DMS 273 treated with DMSO at 0.1 percent for 48 hours (cell line): ENCODE results near the gene LAMA3.

ENCODE experiments used
- DNase-seq: peaks from one replicate; lab custom pipeline; 2025; lab: John Stamatoyannopoulos, UW

Gene LAMA3

DNA sequence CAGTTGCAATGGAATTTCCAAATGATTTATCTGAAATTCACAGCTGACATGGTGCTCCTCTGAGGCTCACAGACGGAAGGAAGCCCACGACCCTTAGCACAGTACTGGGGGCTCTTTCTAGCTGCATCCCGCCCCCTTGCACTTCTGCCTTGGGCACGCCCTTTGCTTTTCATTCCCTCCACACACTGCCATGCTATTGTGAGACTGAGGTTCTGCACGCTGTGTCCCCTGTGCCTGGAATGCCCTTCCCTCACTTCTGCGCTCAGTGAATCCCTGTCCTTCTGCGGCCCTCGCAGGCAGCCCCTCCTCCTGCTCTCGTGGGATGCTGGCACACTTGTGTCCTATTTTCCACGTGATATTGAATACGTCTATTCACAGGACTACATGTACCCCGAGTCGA lies 189.9 kb downstream of the LAMA3 start:
- DNase-seq, result no peak

DNA sequence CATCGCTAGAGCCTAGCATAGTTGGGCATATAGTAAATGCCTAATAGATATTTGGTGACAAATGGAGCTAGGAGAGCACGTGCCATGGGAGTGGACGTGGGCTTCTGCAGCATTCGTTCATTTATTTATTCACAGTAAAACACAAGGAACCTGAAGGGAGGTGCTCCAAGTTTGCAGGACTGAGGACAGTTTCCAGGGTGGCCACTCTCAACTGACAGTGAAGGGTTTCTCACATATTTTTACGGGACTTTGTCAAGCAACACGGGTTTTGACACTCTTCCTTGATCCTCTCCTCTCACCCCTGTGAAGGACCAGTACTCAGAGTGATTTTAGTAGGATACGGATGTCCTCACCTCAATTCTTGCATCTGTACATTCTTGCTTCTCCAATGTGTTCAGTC lies 190.3 kb downstream of the LAMA3 start:
- DNase-seq, result no peak

DNA sequence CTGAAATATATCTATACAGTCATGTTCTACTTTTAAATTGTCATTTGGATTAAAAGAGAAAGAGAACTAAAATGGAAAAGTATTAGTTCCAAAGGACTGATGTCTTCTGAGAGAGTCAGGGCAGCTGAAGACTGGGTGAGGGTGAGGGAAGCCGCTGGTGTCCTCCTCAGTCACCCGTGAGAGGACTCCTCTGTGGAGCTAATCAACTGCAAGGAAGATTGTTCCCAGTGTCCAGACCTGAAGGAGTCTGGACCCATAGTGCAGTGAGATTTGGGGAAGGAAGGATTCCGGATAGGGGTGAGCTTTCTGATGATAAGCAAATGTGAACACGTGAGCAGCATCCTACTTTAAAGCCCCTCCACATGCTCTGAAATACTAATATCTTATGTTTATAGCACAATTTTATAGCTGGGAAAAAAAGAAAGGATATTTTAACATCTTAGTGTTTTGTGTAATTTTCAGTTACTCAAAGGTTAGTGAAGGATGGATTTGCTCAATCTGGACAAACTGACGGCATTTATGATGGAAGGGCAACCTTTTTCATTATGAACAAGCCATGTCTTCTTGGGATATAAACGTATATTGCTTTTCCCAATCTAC lies 190.8 kb downstream of the LAMA3 start:
- DNase-seq, result no peak

DNA sequence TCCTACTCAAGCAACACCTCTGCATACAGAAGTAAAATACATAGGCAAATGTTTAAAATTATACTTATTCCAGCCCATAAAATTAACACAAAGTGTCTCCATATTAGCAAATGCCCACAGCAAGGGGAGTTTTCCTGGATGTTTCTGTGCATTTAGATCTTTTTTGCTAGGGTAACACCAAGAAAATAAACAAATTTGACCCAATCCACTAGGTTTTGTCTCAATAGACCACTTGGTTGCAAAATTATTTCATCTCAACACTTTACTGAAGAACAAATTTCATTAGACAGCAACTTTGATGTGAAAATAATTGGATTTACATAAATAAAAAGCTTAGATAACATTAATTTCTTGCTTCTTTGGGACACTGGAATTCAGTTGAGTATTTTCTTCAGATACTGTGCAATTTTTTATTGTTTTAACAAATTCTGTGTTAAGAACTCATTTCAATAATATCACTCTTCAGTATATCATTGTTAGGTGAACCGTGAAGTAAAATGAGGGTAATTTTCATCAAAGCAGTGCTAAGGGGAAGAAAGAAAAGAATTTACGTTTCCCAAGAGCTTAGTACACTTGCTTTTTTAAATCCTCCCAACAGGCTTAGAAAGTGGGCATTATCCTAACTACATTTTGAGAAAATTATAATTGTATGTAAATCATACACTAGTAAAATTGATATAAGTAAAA lies 191.8 kb downstream of the LAMA3 start:
- no peak for DNase-seq

DNA sequence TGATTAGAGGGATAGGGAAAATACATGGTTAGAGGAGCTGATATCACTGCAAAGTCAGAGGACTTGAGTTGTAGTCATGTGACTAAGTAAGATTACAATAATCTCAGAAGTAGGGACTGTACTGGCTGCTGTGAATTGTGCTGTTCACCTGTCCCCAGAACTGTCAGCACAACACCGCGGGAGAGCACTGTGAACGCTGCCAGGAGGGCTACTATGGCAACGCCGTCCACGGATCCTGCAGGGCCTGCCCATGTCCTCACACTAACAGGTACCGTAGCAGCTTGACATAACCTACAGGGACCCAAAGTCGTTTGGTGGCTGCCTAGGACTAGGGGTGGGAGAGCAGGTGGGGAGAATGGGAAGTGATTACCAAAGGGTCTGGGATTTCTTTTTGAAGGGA lies 192.5 kb downstream of the LAMA3 start:
- DNase-seq, result no peak

DNA sequence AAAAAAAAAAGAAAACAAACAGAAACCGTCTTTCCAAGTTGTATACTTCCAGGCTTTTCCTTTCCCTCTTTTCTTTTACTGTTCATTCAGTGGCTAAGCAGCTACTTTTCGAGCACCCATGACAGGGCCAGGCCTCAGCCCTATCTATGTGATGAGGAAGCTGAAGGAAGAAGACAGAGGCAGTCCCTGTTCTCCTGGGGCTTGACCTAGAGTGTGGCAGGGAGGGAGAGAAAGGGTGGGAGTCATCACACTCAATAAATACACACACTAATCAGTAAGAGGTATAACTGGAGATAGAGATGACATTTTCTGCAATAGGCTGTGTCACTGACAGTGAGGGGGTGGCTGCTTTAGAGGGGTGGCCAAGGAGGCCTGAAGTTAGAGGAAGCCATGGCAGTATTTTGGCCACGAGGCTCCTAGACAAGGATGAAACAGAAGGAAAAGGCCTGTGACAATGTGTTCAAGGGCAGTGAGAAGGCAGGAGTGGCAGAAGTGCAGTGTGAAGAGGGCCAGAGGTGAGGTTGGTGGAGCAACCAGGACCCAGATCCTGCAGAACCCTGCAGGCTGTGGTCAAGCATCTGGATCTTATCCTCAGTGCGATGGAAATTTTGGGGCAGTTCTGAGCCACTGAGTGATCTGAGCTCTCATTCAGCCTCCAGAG lies 193.5 kb downstream of the LAMA3 start:
- no peak for DNase-seq

DNA sequence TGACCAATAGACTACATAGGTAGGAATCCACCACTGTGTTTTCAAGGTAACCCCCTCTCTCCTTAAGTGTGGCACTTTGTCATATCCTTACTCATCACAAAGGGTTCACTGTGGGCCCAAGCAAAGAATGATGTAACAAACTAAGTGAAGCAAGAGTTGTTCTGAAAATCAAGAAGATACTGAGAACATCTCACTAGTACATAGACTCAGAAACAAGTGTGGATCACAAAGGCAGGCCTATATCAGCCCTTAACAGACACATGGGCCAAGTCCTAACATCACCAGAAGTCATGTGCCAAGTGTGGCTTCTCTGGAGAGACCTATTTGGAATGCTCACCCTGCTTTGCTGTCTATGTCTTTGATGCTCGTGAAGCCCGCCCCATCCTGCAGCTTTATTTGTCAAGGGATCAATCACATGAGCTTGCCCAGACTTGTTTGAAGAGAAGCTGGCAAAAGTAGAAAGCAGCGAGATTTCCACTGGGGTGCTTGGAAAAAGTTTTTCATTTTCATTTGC lies 194.1 kb downstream of the LAMA3 start:
- DNase-seq, result no peak

DNA sequence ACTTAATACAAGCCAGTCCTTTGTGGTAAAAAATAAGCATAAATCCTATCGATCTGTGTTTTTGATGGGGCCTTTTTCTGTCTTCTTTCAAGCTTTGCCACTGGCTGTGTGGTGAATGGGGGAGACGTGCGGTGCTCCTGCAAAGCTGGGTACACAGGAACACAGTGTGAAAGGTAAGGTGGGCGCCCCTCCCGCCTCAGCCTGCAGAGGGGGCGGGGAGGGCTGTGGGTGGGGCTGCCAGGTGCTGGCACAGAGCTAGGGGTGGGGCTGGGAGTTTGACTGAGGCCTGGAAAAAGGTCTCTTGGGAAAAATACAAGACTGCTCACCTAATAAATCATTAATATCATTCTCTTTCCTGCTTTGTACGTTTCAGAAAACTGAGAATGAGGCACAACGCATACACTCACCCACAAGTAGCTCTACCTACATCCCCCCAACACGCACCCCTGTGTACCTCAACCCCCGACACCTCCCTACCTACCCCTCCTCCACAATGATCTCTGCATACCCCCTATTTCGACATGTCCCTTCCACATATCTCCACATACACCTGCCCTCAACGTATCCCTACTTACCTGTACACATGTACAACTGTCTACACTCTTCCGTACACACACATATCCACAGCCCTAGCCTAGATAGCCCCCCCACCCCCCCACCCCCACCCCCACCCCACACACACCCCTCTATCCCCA lies 195.6 kb downstream of the LAMA3 start:
- DNase-seq, result no peak

DNA sequence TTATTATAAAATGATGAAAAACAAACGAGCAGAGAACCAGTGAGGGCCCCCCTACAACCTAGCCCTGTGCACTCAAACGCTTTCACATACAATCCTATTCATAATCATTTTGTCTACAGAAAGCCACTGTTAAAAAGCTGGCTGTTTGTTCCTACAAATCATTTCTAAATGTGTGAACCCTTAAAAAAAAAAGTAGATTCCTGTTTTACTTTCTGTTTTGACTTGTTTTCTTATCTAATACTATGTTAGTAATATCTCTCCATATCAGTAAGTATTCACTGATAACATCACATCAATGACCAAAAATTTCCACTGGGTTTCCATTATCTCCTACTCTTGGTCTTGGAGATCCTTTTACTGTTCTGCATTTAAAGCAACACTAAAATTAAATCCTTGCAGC lies 196.5 kb downstream of the LAMA3 start:
- DNase-seq, result no peak

DNA sequence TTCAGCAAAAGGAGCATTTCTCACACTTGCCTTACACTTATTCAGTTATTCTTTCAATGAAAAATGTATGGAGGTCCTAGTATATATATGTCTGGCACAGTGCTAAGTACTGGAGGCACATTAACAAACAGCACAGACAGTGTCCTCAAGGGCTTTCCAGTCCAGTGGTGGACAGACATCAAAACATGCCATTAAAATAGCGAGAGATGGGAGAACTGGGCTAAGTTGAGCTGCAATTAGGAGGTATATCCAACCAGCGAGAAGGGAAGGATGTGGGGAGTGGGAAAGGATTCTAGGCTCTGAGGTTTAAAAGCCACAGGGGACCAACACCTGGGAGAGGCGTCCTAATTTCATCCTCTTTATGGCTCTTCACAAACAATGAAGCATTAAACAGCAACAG lies 197.8 kb downstream of the LAMA3 start:
- DNase-seq, result no peak

DNA sequence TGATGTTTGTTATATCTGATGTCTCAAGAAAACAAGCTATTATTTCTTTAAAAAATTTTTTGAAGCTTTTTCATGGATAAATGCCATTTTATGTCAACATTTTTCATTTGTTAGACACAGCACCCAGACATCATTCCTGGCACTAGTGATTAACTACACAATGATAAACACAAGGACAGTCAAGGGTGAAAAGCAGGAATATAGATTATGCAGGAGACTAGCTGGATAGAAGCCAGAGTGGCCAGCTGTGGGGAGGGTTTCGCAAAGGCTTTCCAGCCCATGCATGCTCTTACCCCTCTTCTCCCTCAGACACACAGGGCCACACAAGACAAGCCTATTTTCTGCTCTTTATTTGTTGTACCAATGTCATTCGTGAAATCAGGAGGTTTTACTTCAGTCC lies 198.2 kb downstream of the LAMA3 start:
- DNase-seq, result peak; percentile 38

DNA sequence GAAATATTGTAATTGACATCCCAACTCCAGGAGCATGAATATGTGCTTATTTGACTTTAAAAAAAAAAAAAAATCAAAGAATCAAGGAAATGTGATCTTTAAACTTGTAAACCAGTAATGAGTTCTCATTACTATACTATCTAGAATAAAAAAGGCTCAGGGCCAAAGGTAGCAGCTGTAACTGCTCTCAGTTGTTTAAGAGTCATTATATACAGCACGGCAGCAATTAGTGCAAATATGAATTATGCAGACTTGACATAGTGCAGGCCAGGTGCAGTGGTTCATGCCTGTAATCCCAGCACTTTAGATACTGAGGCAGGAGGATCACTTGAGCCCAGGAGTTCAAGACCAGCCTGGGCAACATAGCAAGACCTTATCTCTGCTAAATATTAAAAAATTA lies 199.6 kb downstream of the LAMA3 start:
- peak; percentile 7 for DNase-seq

DNA sequence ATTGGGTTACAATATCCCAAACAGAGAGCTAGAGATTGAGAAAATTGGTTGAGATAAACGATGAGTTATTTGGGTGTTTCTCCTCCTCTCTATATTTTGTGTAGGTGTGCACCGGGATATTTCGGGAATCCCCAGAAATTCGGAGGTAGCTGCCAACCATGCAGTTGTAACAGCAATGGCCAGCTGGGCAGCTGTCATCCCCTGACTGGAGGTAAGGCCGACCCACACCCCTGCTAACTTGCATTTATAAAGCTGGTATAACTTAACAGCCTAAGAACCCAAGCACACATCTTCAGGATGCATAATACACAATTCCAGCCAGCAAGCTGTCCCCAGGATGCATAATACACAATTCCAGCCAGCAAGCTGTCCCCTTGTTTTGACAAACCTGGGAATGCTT lies 200.7 kb downstream of the LAMA3 start:
- no peak for DNase-seq

DNA sequence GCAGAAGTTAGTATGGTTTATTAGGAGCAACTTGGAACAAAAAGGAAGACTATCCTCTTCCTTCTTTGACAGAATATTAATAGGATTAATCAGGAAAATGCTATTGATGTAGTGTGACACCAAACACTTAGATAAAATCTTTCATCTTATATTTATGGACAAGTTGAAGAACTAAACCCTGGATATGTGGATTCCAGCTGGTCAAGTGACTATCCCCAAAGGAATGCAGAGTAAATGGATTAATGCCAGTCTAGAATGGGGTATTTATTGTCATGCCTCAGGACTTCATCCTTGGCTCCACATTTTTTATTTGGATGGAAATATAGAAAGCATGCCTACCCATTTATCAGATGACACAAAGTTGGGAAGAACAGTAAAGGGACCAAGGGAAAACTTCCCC lies 201.3 kb downstream of the LAMA3 start:
- DNase-seq, result no peak

DNA sequence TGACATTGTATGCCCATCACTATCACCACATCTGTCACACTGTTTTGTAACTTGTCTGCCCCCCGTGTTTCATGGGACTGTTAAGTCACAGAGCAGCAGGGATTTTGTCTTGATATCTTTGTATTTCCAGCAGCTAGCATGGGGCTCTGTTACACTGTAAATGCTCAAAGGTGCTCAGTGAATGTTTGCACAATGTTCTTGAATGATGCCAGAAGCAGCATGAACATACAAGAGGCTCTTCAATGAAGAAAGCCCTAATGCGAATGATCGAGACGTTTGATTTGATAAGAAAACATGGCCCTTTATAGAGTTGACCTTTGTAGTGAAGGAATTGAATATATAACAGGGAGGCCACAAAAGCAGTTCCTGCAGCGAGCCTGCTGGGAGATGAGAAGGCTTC lies 204.4 kb downstream of the LAMA3 start:
- no peak for DNase-seq

DNA sequence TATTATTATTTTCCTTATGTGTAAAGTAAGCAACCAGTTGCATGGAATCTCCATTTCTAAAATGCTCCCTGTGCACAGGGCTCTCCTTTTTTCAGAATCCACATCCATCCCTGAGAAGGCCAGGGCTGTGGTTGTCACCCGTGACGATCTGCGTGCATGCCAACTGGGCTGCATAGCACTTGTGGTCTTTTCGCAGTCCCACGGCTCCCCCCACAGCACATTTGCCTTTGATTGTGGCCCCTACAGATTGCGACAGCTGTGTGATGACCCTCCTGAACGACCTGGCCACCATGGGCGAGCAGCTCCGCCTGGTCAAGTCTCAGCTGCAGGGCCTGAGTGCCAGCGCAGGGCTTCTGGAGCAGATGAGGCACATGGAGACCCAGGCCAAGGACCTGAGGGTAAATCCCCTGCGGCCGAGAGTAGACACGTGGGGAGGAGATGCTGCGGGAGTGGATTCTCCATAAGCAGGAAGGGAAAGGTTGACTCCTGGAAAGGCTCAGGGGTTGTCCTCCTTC lies 205.5 kb downstream of the LAMA3 start:
- DNase-seq, result no peak

DNA sequence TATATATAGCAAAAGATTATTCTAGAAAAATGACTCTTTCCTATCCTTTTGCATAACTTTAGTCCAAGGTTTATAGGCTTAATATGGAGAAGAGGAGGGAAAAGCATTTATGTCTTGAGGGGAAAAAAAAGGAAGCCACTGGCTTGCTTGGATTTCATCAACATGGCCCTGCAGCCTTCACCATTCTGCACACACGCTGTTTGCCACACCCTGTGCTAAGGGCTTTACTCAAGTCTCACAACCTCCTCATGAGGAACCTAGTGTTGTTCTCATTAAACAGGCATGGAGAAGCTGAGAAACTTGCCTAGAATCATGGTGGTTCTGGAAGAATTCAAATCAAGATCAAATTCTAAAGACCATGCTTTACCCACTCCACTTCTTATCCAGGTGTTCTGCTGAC lies 208.0 kb downstream of the LAMA3 start:
- no peak for DNase-seq

DNA sequence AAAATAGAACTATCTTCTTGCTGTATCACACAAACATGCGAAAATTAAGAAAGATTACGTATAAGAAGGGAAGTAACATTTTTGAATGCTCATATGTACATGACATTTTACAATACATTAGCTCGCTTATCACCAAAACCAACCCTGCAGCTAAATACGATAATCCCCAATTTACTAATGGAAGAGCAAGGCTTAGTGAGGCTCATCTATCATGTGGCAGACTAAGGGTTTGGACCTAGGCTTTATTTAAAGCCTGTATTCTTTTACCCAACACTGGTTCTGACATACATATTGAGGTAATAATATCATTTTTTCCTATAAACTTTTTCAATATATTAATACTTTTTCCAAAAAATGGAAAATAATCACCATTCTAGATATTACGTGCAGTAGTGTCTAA lies 208.5 kb downstream of the LAMA3 start:
- no peak for DNase-seq

DNA sequence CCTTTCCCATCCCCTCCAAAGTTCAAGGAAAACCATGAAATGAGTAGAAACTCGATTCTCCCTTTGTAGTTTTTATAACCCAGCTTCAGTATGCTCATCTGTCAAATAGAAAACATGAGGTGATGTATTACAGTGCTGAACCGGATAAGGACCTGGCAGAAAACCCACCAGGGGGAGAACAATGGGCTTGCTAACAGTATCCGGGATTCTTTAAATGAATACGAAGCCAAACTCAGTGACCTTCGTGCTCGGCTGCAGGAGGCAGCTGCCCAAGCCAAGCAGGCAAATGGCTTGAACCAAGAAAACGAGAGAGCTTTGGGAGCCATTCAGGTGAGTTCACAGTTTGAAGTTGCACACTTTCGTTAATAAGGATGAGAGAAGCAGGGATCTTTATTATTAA lies 211.7 kb downstream of the LAMA3 start:
- no peak for DNase-seq

DNA sequence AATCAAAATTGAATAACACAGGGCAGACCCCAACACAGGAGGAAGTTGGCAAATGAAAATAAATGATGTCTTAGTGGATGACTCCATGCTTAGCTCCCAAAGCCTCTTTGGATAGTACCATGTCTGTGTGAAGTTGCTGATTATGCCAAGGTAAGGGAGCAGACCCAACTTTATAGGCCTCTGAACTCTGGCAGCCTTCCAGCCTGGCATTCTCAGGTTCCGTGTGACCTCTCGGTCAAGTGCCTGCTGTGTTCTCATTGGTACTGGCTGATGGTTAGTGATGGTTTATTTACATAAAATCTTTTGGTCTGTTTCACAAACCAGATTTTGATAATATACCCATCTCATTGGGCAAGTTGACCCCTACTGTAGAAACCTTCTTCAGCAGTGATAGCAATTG lies 213.1 kb downstream of the LAMA3 start:
- no peak for DNase-seq

DNA sequence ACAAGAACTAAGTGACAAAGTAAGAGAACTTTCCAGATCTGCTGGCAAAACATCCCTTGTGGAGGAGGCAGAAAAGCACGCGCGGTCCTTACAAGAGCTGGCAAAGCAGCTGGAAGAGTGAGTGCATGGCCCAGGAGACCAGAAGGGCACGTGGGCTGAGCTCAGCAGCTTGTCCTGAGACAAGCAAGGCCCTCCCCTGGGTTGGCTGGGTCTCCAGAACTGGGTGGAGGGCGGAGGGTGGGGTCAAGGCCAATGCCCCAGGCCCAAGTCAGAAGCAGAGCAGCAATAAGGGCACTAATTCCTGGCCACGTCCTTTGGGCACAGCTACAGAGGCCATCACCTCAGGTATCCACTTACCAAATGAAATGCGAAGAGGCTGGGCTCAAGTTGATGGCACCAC lies 214.7 kb downstream of the LAMA3 start:
- DNase-seq, result no peak

DNA sequence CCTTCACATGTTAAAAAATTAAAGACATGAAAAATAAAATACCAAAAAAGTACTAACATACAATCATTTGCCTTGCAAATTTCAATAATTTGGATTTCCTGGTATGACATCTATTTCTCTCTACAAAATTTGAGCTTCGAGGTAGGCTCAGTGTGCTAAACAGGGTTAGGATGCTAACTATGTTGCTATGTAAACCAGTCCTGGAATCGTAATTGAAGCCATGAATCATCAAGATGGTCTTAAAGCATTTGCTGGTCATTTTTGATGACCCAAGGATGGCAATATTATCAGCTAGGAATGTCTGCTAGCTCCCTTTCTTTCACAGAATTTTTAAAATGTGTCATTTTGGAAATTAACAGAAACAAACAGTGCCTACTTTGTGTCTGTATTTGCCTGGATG lies 217.4 kb downstream of the LAMA3 start:
- DNase-seq, result no peak

DNA sequence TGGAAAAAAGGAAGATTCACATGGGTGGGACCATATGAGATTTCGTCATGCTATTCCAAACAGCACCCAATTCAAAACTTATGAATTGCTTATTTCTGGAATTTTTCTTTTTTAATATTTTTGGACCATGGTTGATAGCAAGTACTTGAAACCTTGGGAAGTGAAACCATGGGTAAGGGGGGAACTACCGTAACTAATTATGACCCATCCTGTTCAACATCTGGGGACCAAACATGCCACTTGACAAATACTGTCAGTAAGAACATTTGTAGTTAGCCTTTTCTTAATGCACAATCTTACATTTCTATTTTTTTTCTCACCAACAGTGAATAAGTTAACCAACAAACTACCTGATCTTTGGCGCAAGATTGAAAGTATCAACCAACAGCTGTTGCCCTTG lies 219.6 kb downstream of the LAMA3 start:
- no peak for DNase-seq
